Liver (tissue), 9 donors: Measurements from ENCODE around the gene GPAT2. TPM values are rescaled to one million over a fixed set of nuclear protein-coding genes. Genes with fewer than 3 reads are reported as not detected.

Experiments used
- DNase-seq: peaks from one replicate; pipeline ENCODE4 v3.0.0-alpha.2; 2017; ENCODE audit warnings: low spot score
- H3K27ac ChIP-seq, 2 donors: one replicate each; pipeline ENCODE4 v1.7.0; 2013; ENCODE audit warnings: inconsistent platforms in 2 of 2, low read length in 2 of 2, control low read depth in 1 of 2, low read depth in 1 of 2, mild to moderate bottlenecking in 1 of 2
- H3K27me3 ChIP-seq, 4 donors: one replicate each; pipeline versions ENCODE4 v1.6.1 to v1.7.0; 2013; ENCODE audit warnings: low read length in 3 of 4, inconsistent platforms in 1 of 4, mild to moderate bottlenecking in 1 of 4, moderate library complexity in 1 of 4; ENCODE audit not compliant: control insufficient read depth in 4 of 4, insufficient read depth in 4 of 4
- H3K36me3 ChIP-seq, 4 donors: one replicate each; pipeline versions ENCODE4 v1.6.1 to v1.7.0; 2013; ENCODE audit warnings: low read length in 3 of 4, mild to moderate bottlenecking in 3 of 4, low read depth in 1 of 4, moderate library complexity in 1 of 4; ENCODE audit not compliant: control insufficient read depth in 4 of 4, insufficient read depth in 3 of 4
- H3K4me1 ChIP-seq, 4 donors: one replicate each; pipeline versions ENCODE4 v1.6.1 to v1.7.0; 2013; ENCODE audit warnings: low read length in 3 of 4, mild to moderate bottlenecking in 3 of 4, moderate library complexity in 1 of 4; ENCODE audit not compliant: control insufficient read depth in 4 of 4, insufficient read depth in 4 of 4
- H3K4me3 ChIP-seq, 3 donors: one replicate each; pipeline versions ENCODE4 v1.6.1 to v1.7.0; 2013; ENCODE audit warnings: low read length in 3 of 3, control low read depth in 1 of 3, low read depth in 1 of 3, mild to moderate bottlenecking in 1 of 3
- H3K9ac ChIP-seq, 2 donors: one replicate each; pipeline ENCODE4 v1.7.0; 2013; ENCODE audit warnings: low read length in 2 of 2, mild to moderate bottlenecking in 2 of 2, moderate library complexity in 2 of 2, control low read depth in 1 of 2, low read depth in 1 of 2
- H3K9me3 ChIP-seq, 4 donors: one replicate each; pipeline versions ENCODE4 v1.6.1 to v1.7.0; 2013; ENCODE audit warnings: low read length in 3 of 4; ENCODE audit not compliant: control insufficient read depth in 4 of 4
- ATF3 ChIP-seq: IDR thresholded peaks from 2 replicates; pipeline ENCODE4 v1.6.1; 2016; ENCODE audit warnings: antibody characterized with exemption
- CTCF ChIP-seq: fragments of 150-350 bp; IDR thresholded peaks from 2 replicates; pipeline ENCODE4 v1.5.1; 2017; ENCODE audit warnings: improper control_type of control experiment, low read depth, low read length; ENCODE audit not compliant: missing input control
- EGR1 ChIP-seq, 2 donors: IDR thresholded peaks; 2 replicates each; pipeline ENCODE4 v1.6.1; 2016 to 2018; ENCODE audit warnings: antibody characterized with exemption in 2 of 2, low read depth in 2 of 2
- FOXA1 ChIP-seq: IDR thresholded peaks from 2 replicates; pipeline ENCODE4 v1.6.1; 2016; ENCODE audit warnings: antibody characterized with exemption
- FOXA2 ChIP-seq: IDR thresholded peaks from 2 replicates; pipeline ENCODE4 v1.6.1; 2016; ENCODE audit warnings: antibody characterized with exemption
- GABPA ChIP-seq, 2 donors: IDR thresholded peaks in 1 of 2; conservative IDR thresholded peaks in 1 of 2; 2 replicates each; pipeline ENCODE4 v1.6.1; 2016; ENCODE audit warnings: antibody characterized with exemption in 2 of 2, mild to moderate bottlenecking in 1 of 2, moderate library complexity in 1 of 2
- HNF4A ChIP-seq, 2 donors: conservative IDR thresholded peaks; 2 replicates each; pipeline ENCODE4 v1.6.1; 2016; ENCODE audit warnings: antibody characterized with exemption in 2 of 2, mild to moderate bottlenecking in 2 of 2
- HNF4G ChIP-seq: IDR thresholded peaks from 2 replicates; pipeline ENCODE4 v1.6.1; 2016; ENCODE audit warnings: antibody characterized with exemption
- JUND ChIP-seq, 2 donors: IDR thresholded peaks; 2 replicates each; pipeline ENCODE4 v1.6.1; 2016; ENCODE audit warnings: antibody characterized with exemption in 2 of 2
- MAX ChIP-seq: IDR thresholded peaks from 2 replicates; pipeline ENCODE4 v1.6.1; 2016; ENCODE audit warnings: antibody characterized with exemption
- NR2F2 ChIP-seq: IDR thresholded peaks from 2 replicates; pipeline ENCODE4 v1.6.1; 2016; ENCODE audit warnings: antibody characterized with exemption
- RAD21 ChIP-seq, 2 donors: IDR thresholded peaks; 2 replicates each; pipeline ENCODE4 v1.6.1; 2016; ENCODE audit warnings: antibody characterized with exemption in 2 of 2, mild to moderate bottlenecking in 2 of 2
- REST ChIP-seq: IDR thresholded peaks from 2 replicates; pipeline ENCODE4 v1.6.1; 2016; ENCODE audit warnings: antibody characterized with exemption, mild to moderate bottlenecking
- RXRA ChIP-seq, 2 donors: IDR thresholded peaks; 2 replicates each; pipeline ENCODE4 v1.6.1; 2017 to 2018; ENCODE audit warnings: antibody characterized with exemption in 2 of 2, mild to moderate bottlenecking in 1 of 2
- SP1 ChIP-seq: IDR thresholded peaks from 2 replicates; pipeline ENCODE4 v1.6.1; 2018; ENCODE audit warnings: antibody characterized with exemption, mild to moderate bottlenecking
- TAF1 ChIP-seq: conservative IDR thresholded peaks from 2 replicates; pipeline ENCODE4 v1.6.1; 2016; ENCODE audit warnings: antibody characterized with exemption, mild to moderate bottlenecking
- YY1 ChIP-seq: IDR thresholded peaks from 2 replicates; pipeline ENCODE4 v1.6.1; 2016; ENCODE audit warnings: antibody characterized with exemption, mild to moderate bottlenecking
- ZBTB33 ChIP-seq: IDR thresholded peaks from 2 replicates; pipeline ENCODE4 v1.6.1; 2016; ENCODE audit warnings: antibody characterized with exemption
- WGBS: extraction: QIAGEN DNeasy Blood & Tissue Kit; methylation state at CpG from one replicate; pipeline ENCODE4 v1.1.7; 2013; 5-methylcytosine and 5-hydroxymethylcytosine counted together
- polyA plus RNA-seq, 2 donors: library from polyadenylated mRNA; stranded (reverse) in 1 of 2; unstranded in 1 of 2; fragments of 200-250 nt in 1 of 2; fragments of >200 nt in 1 of 2; fragmentation: Nextera tagmentation in 1 of 2; extraction: Ambion mirVana in 1 of 2; gene quantifications; one replicate each; pipeline versions ENCODE4 v1.2.1 to v1.2.3, GENCODE V29; 2013 to 2015
- total RNA-seq, 2 donors: library from RNA; depleted of rRNA; stranded (reverse); fragments of >200 nt; gene quantifications; one replicate each; pipeline ENCODE4 v1.2.3, GENCODE V29; 2014
- donor health status: healthy.
- donor health status: healthy.
- donor health status: healthy.
- donor health status: healthy.
- donor health status: healthy.

The GPAT2 gene
- total and polyA plus RNA-seq, 4 donors = 0.33 to 3.1 (median 0.51) TPM

- H3K27me3 ChIP-seq = no peaks in the 10 kb centered on the region
- no peak overlapping the region for H3K4me3 ChIP-seq
- TF ChIP-seq EGR1 (IDR thresholded peaks at IDR 0.05; ENCODE audit: low read depth in 2 of 2) (no peak), GABPA (IDR thresholded peaks at IDR 0.05 in 1 of 2, conservative IDR thresholded peaks at IDR 0.05 in 1 of 2) (no peak), FOXA1 (no peak), REST (no peak), NR2F2 (no peak), ZBTB33 (no peak), RXRA (IDR thresholded peaks at IDR 0.05) (no peak), ATF3 (no peak), CTCF (no peak), JUND (IDR thresholded peaks at IDR 0.05) (no peak), HNF4G (no peak), FOXA2 (no peak), HNF4A (conservative IDR thresholded peaks at IDR 0.05) (no peak), MAX (no peak), RAD21 (IDR thresholded peaks at IDR 0.05) (no peak), SP1 (no peak), TAF1 (no peak), YY1 (no peak)
- peaks cover 0 to 3% (median 1%) of the 10 kb centered on the region in 4 donors for H3K9me3 ChIP-seq
- no peak for DNase-seq
- peaks cover 0 to 2% (median 0%) of the 10 kb centered on the region in 4 donors for H3K36me3 ChIP-seq
- no peaks in the 10 kb centered on the region for H3K4me1 ChIP-seq
- 62% methylated on average over 2 of the region's 2 CpGs for WGBS
- H3K27ac ChIP-seq = no peak overlapping the region
- no peak overlapping the region for H3K9ac ChIP-seq
Observed at GRCh38 chr2:96075199-96075771, 40.6 kb upstream of the GPAT2 start.
